Measurements from ENCODE around the gene PEAK1.

Gene PEAK1

GRCh38 chr15:77367631-77368030 lies 52.3 kb downstream of the PEAK1 start:
- DNase-seq (ENCODE audit: low read depth, low spot score) = no peak

- DNase-seq (ENCODE audit: low read depth, low spot score) = no peak
Observed at GRCh38 chr15:77361456-77361855, 58.4 kb downstream of the PEAK1 start.

- no peak for DNase-seq (ENCODE audit: low read depth, low spot score)
Observed at GRCh38 chr15:77358545-77359240, 61.2 kb downstream of the PEAK1 start.

- DNase-seq (ENCODE audit: low read depth, low spot score) = no peak
Observed at GRCh38 chr15:77356305-77356704, 63.6 kb downstream of the PEAK1 start.

GRCh38 chr15:77355321-77355720 lies 64.6 kb downstream of the PEAK1 start:
- no peak for DNase-seq (ENCODE audit: low read depth, low spot score)

- no peak for DNase-seq (ENCODE audit: low read depth, low spot score)
Observed at GRCh38 chr15:77354063-77354462, 65.8 kb downstream of the PEAK1 start.

GRCh38 chr15:77352887-77353286 lies 67.0 kb downstream of the PEAK1 start:
- no peak for DNase-seq (ENCODE audit: low read depth, low spot score)

GRCh38 chr15:77350792-77351191 lies 69.1 kb downstream of the PEAK1 start:
- no peak for DNase-seq (ENCODE audit: low read depth, low spot score)

GRCh38 chr15:77349666-77350065 lies 70.2 kb downstream of the PEAK1 start:
- no peak for DNase-seq (ENCODE audit: low read depth, low spot score)

GRCh38 chr15:77348511-77348910 lies 71.4 kb downstream of the PEAK1 start:
- no peak for DNase-seq (ENCODE audit: low read depth, low spot score)

GRCh38 chr15:77347197-77347596 lies 72.7 kb downstream of the PEAK1 start:
- no peak for DNase-seq (ENCODE audit: low read depth, low spot score)

- DNase-seq (ENCODE audit: low read depth, low spot score) = no peak
Observed at GRCh38 chr15:77346245-77347036, 73.5 kb downstream of the PEAK1 start.

- DNase-seq (ENCODE audit: low read depth, low spot score) = no peak
Observed at GRCh38 chr15:77342807-77343206, 77.1 kb downstream of the PEAK1 start.

GRCh38 chr15:77340245-77340644 lies 79.7 kb downstream of the PEAK1 start:
- DNase-seq (ENCODE audit: low read depth, low spot score) = no peak

GRCh38 chr15:77336006-77336405 lies 83.9 kb downstream of the PEAK1 start:
- DNase-seq (ENCODE audit: low read depth, low spot score) = no peak

GRCh38 chr15:77335298-77335697 lies 84.6 kb downstream of the PEAK1 start:
- no peak for DNase-seq (ENCODE audit: low read depth, low spot score)

GRCh38 chr15:77333166-77333565 lies 86.7 kb downstream of the PEAK1 start:
- DNase-seq (ENCODE audit: low read depth, low spot score) = no peak

- DNase-seq (ENCODE audit: low read depth, low spot score) = no peak
Observed at GRCh38 chr15:77329202-77329601, 90.7 kb downstream of the PEAK1 start.

GRCh38 chr15:77327844-77328529 lies 91.9 kb downstream of the PEAK1 start:
- DNase-seq (ENCODE audit: low read depth, low spot score) = no peak

GRCh38 chr15:77327168-77327567 lies 92.7 kb downstream of the PEAK1 start:
- DNase-seq (ENCODE audit: low read depth, low spot score) = no peak

- DNase-seq (ENCODE audit: low read depth, low spot score) = no peak
Observed at GRCh38 chr15:77326366-77326765, 93.5 kb downstream of the PEAK1 start.

GRCh38 chr15:77312523-77312922 lies 107.4 kb downstream of the PEAK1 start:
- no peak for DNase-seq (ENCODE audit: low read depth, low spot score)
